A673 (cell line): ENCODE measurements around the gene ADGRL1.
"Not testable (repeated sequence)": the region's sequence is repeated elsewhere in the genome, so short reads cannot be mapped to it uniquely, and the experiment has no call there.

Experiments
- EZH2 ChIP-seq: fragments of 200-600 bp; sonication (generic); IDR thresholded peaks from 2 replicates; pipeline ENCODE4 v1.6.1; 2017; ENCODE audit warnings: borderline replicate concordance, low read depth, mild to moderate bottlenecking, mixed read lengths, antibody characterized with exemption, low read length; ENCODE audit not compliant: poor library complexity, severe bottlenecking
- TF ChIP-seq, protein P1 (sequence below): fragments of 300-800, 200-600 bp; sonication (generic); conservative IDR thresholded peaks from 2 replicates; pipeline ENCODE4 v1.5.1; 2017; ENCODE audit warnings: low read depth, mild to moderate bottlenecking, antibody characterized with exemption, low read length, moderate library complexity, mixed read lengths

DNA sequence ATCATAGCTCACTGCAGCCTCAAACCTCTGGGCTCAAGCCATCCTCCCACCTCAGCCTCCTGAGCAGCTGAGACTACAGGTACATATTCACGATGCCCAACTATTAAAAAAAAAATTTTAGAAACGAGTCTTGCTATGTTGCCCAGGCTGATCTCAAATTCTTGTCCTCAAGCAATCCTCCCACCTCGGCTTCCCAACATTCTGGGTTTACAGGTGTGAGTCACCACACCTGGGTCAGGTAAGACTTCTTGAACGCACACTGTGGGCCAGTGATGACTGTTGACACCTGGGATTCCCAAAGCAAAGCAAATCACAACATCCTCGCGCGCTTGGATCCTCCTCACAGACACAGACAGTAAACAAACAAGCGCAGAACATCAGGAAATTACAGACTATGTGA is 4.5 kb downstream of the ADGRL1 start:
- not testable (repeated sequence) for TF ChIP-seq EZH2
- TF ChIP-seq, protein P1, sequence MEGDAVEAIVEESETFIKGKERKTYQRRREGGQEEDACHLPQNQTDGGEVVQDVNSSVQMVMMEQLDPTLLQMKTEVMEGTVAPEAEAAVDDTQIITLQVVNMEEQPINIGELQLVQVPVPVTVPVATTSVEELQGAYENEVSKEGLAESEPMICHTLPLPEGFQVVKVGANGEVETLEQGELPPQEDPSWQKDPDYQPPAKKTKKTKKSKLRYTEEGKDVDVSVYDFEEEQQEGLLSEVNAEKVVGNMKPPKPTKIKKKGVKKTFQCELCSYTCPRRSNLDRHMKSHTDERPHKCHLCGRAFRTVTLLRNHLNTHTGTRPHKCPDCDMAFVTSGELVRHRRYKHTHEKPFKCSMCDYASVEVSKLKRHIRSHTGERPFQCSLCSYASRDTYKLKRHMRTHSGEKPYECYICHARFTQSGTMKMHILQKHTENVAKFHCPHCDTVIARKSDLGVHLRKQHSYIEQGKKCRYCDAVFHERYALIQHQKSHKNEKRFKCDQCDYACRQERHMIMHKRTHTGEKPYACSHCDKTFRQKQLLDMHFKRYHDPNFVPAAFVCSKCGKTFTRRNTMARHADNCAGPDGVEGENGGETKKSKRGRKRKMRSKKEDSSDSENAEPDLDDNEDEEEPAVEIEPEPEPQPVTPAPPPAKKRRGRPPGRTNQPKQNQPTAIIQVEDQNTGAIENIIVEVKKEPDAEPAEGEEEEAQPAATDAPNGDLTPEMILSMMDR: not testable (repeated sequence)
